HUES6 (cell line): ENCODE measurements around the gene ATRIP.

Experiments
- H3K27ac ChIP-seq: 2 replicates; pipeline ENCODE4 v1.7.0; 2013; ENCODE audit warnings: low read depth, mild to moderate bottlenecking, low read length, inconsistent platforms
- H3K27me3 ChIP-seq: 2 replicates; pipeline ENCODE4 v1.6.1; 2013; ENCODE audit warnings: low read length; ENCODE audit not compliant: control insufficient read depth, insufficient read depth
- H3K36me3 ChIP-seq: 2 replicates; pipeline ENCODE4 v1.6.1; 2013; ENCODE audit warnings: low read length; ENCODE audit not compliant: control insufficient read depth, insufficient read depth
- H3K4me1 ChIP-seq: 2 replicates; pipeline ENCODE4 v1.6.1; 2013; ENCODE audit warnings: low read length; ENCODE audit not compliant: control insufficient read depth, insufficient read depth
- H3K4me3 ChIP-seq: 2 replicates; pipeline ENCODE4 v1.5.1; 2013; ENCODE audit warnings: low read depth, low read length
- H3K9ac ChIP-seq: one replicate; pipeline ENCODE4 v1.6.1; 2013; ENCODE audit warnings: mild to moderate bottlenecking, low read length
- H3K9me3 ChIP-seq: 2 replicates; pipeline ENCODE4 v1.6.1; 2013; ENCODE audit warnings: low read depth, low read length; ENCODE audit not compliant: control insufficient read depth, insufficient read depth

Gene ATRIP

GRCh38 chr3:48511551-48511950, 65.0 kb downstream of the ATRIP start:
- Histone ChIP-seq H3K27ac (no peak overlapping the region), H3K27me3 (no peaks in the 10 kb centered on the region), H3K4me1 (peaks cover 16% of the 10 kb centered on the region), H3K4me3 (no peak overlapping the region), H3K36me3 (no peaks in the 10 kb centered on the region), H3K9ac (no peak overlapping the region), H3K9me3 (no peaks in the 10 kb centered on the region)

DNA sequence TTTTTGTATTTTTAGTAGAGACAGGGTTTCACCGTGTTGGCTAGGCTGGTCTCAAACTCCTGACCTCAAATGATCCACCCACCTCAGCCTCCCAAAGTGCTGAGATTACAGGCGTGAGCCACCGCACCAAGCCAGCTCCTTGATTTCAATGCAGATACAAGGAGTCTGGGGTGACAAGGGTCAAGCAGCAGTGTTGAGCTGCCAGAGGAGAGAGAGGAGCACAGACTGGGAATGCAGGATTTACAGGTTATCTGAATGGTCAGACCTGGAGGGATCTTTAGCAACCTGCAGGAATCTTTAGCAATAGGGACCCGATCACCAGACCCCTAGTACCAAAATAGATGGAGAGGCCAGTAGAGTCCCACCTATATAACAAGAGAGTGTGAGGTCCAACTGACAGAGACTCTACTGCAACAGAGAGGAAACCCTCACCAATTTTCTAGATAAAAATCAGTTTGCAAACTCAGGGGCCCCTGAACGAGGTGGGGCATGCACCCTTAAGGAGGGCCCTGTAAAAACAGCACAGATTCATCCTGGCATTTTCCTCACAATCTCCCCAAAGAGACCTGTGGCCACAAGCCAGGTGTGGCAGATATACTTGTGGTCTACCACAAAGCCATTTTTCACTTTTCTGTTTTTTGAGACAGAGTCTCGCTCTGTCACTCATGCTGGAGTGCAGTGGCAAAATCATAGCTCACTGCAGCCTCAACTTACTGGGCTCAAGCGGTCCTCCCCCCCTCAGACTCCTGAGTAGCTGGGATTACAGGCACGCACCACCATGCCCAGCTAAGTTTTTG, 68.1 kb downstream of the ATRIP start:
- Histone ChIP-seq H3K4me1 (peaks cover 3% of the 10 kb centered on the region; the same call in 1 of the 2 replicates), H3K4me3 (no peak overlapping the region), H3K27me3 (no peaks in the 10 kb centered on the region), H3K36me3 (peaks cover 9% of the 10 kb centered on the region), H3K9ac (no peak overlapping the region), H3K27ac (no peak overlapping the region), H3K9me3 (no peaks in the 10 kb centered on the region)
